Loucy (cell line): ENCODE measurements around the gene ZNF248.

Source experiments
- H2AFZ ChIP-seq: fragments of 200-600 bp; sonication (generic); 2 replicates; pipeline ENCODE4 v1.6.0; 2016; ENCODE audit warnings: antibody characterized with exemption, mild to moderate bottlenecking, low read length, moderate library complexity
- H3F3A ChIP-seq: fragments of 200-600 bp; 2 replicates; pipeline ENCODE4 v1.6.0; 2016; ENCODE audit warnings: antibody characterized with exemption, low read depth, mild to moderate bottlenecking
- H3K27me3 ChIP-seq: fragments of 200-600 bp; sonication (generic); 2 replicates; pipeline ENCODE4 v1.6.1; 2014; ENCODE audit warnings: low read length, mild to moderate bottlenecking; ENCODE audit not compliant: insufficient read depth, poor library complexity, severe bottlenecking
- H3K36me3 ChIP-seq: fragments of 200-600 bp; sonication (generic); 2 replicates; pipeline ENCODE4 v1.6.1; 2016; ENCODE audit warnings: low read length; ENCODE audit not compliant: insufficient read depth
- H3K4me1 ChIP-seq: fragments of 200-600 bp; sonication (generic); 2 replicates; pipeline ENCODE4 v1.5.1; 2014; ENCODE audit warnings: low read length, mild to moderate bottlenecking; ENCODE audit not compliant: insufficient read depth, poor library complexity, severe bottlenecking
- H3K4me2 ChIP-seq: fragments of 200-600 bp; sonication (generic); 2 replicates; pipeline ENCODE4 v1.6.0; 2014; ENCODE audit warnings: antibody characterized with exemption, low read length, low read depth, mild to moderate bottlenecking; ENCODE audit not compliant: poor library complexity, severe bottlenecking
- H3K4me3 ChIP-seq: fragments of 200-600 bp; sonication (generic); 2 replicates; pipeline ENCODE4 v1.5.1; 2014; ENCODE audit warnings: low read length, mild to moderate bottlenecking, mixed read lengths; ENCODE audit not compliant: poor library complexity, severe bottlenecking
- H3K79me2 ChIP-seq: fragments of 200-600 bp; sonication (generic); 2 replicates; pipeline ENCODE4 v1.6.1; 2014; ENCODE audit warnings: low read length; ENCODE audit not compliant: insufficient read depth
- H3K9ac ChIP-seq: fragments of 200-600 bp; sonication (generic); 2 replicates; pipeline ENCODE4 v1.6.0; 2014; ENCODE audit warnings: mild to moderate bottlenecking, low read depth, low read length, moderate library complexity; ENCODE audit not compliant: poor library complexity, severe bottlenecking
- H3K9me2 ChIP-seq: fragments of 200-600 bp; sonication (generic); replicated peaks from 2 replicates; pipeline ENCODE4 v1.6.1; 2016; ENCODE audit warnings: low read depth, low read length, mixed read lengths
- H3K9me3 ChIP-seq: fragments of 200-600 bp; sonication (generic); 2 replicates; pipeline ENCODE4 v1.6.1; 2014; ENCODE audit warnings: mild to moderate bottlenecking, antibody characterized with exemption, low read length, low read depth; ENCODE audit not compliant: insufficient read depth
- H4K20me1 ChIP-seq: fragments of 200-600 bp; sonication (generic); 2 replicates; pipeline ENCODE4 v1.6.0; 2014; ENCODE audit warnings: antibody characterized with exemption, low read length, mild to moderate bottlenecking; ENCODE audit not compliant: insufficient read depth, poor library complexity, severe bottlenecking
- EZH2phosphoT487 ChIP-seq: fragments of 200-600 bp; IDR thresholded peaks from 2 replicates; pipeline ENCODE4 v1.6.1; 2018; ENCODE audit warnings: antibody characterized with exemption, mild to moderate bottlenecking, moderate library complexity, borderline replicate concordance
- TF ChIP-seq, protein P1 (sequence below): fragments of 200-600 bp; sonication (generic); conservative IDR thresholded peaks from 2 replicates; pipeline ENCODE4 v1.5.1; 2014; ENCODE audit warnings: mild to moderate bottlenecking, antibody characterized with exemption, low read length

The ZNF248 gene

GRCh38 chr10:37816290-37816689 is 41.1 kb downstream of the ZNF248 start:
- no peaks in the 10 kb centered on the region for H3K4me1 ChIP-seq
- no peak overlapping the region for H3K4me2 ChIP-seq
- H4K20me1 ChIP-seq: no peaks in the 10 kb centered on the region
- H3K27me3 ChIP-seq: no peaks in the 10 kb centered on the region
- H3K9me2 ChIP-seq: no peaks in the 10 kb centered on the region
- no peaks in the 10 kb centered on the region for H3F3A ChIP-seq
- H3K9ac ChIP-seq: no peak overlapping the region
- no peak overlapping the region for H3K4me3 ChIP-seq
- TF ChIP-seq, protein P1, sequence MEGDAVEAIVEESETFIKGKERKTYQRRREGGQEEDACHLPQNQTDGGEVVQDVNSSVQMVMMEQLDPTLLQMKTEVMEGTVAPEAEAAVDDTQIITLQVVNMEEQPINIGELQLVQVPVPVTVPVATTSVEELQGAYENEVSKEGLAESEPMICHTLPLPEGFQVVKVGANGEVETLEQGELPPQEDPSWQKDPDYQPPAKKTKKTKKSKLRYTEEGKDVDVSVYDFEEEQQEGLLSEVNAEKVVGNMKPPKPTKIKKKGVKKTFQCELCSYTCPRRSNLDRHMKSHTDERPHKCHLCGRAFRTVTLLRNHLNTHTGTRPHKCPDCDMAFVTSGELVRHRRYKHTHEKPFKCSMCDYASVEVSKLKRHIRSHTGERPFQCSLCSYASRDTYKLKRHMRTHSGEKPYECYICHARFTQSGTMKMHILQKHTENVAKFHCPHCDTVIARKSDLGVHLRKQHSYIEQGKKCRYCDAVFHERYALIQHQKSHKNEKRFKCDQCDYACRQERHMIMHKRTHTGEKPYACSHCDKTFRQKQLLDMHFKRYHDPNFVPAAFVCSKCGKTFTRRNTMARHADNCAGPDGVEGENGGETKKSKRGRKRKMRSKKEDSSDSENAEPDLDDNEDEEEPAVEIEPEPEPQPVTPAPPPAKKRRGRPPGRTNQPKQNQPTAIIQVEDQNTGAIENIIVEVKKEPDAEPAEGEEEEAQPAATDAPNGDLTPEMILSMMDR: no peak
- no peak for TF ChIP-seq EZH2phosphoT487
- H3K9me3 ChIP-seq: peaks cover 2% of the 10 kb centered on the region; the same call in 1 of the 2 replicates
- no peaks in the 10 kb centered on the region for H3K79me2 ChIP-seq
- no peaks in the 10 kb centered on the region for H3K36me3 ChIP-seq
- no peak overlapping the region for H2AFZ ChIP-seq

DNA sequence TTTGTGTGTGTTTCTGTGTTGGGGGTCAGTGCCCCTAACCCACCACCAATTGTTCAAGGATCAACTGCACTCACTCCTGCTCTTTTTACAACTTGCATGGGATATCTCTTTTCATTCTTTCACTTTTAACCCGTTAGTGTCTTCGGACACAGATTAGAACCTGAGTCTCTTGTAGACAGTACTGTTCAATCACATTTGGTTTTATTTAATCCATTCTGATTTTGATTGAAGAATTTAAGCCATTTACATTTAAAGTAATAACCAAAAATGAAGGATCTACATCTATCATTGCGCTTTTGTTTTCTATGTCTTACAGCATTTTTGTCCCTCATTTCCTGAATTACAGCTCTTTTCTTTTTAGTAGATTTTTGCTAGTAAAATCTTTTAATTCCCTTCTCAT is 43.6 kb downstream of the ZNF248 start:
- no peak overlapping the region for H3K9ac ChIP-seq
- H3K36me3 ChIP-seq: no peaks in the 10 kb centered on the region
- H4K20me1 ChIP-seq: no peaks in the 10 kb centered on the region
- no peaks in the 10 kb centered on the region for H3K9me2 ChIP-seq
- H3F3A ChIP-seq: no peaks in the 10 kb centered on the region
- TF ChIP-seq, protein P1: no peak
- no peak for TF ChIP-seq EZH2phosphoT487
- H3K27me3 ChIP-seq: no peaks in the 10 kb centered on the region
- H3K9me3 ChIP-seq: peaks cover 2% of the 10 kb centered on the region; the same call in 1 of the 2 replicates
- no peak overlapping the region for H2AFZ ChIP-seq
- H3K4me3 ChIP-seq: no peak overlapping the region
- no peaks in the 10 kb centered on the region for H3K4me1 ChIP-seq
- no peak overlapping the region for H3K4me2 ChIP-seq
- no peaks in the 10 kb centered on the region for H3K79me2 ChIP-seq

- Histone ChIP-seq H3F3A (no peaks in the 10 kb centered on the region), H3K9ac (no peak overlapping the region), H3K9me3 (peaks cover 2% of the 10 kb centered on the region; the same call in 1 of the 2 replicates), H4K20me1 (no peaks in the 10 kb centered on the region), H3K4me1 (no peaks in the 10 kb centered on the region), H3K4me2 (no peak overlapping the region), H3K9me2 (no peaks in the 10 kb centered on the region), H2AFZ (no peak overlapping the region), H3K79me2 (no peaks in the 10 kb centered on the region), H3K36me3 (no peaks in the 10 kb centered on the region), H3K4me3 (no peak overlapping the region), H3K27me3 (no peaks in the 10 kb centered on the region)
- TF ChIP-seq, protein P1: no peak
- TF ChIP-seq EZH2phosphoT487: no peak
Observed at GRCh38 chr10:37812290-37812689, 45.1 kb downstream of the ZNF248 start.
